OCI-LY1 (cell line): ENCODE results near the gene S100A12.

Source experiments
- CTCF ChIP-seq: fragments of 200-600 bp; sonication (generic), shearing (Covaris generic); IDR thresholded peaks from 2 replicates; pipeline ENCODE4 v1.5.1; 2017; ENCODE audit warnings: mild to moderate bottlenecking, antibody characterized with exemption, low read length, moderate library complexity, mixed read lengths
- EZH2 ChIP-seq: fragments of 200-600 bp; sonication (generic), shearing (Covaris generic); IDR thresholded peaks from 2 replicates; pipeline ENCODE4 v1.8.0; 2017; ENCODE audit warnings: borderline replicate concordance, mixed run types, mild to moderate bottlenecking, antibody characterized with exemption, low read length, moderate library complexity, mixed read lengths

- TF ChIP-seq CTCF (no peak), EZH2 (no peak)
These were observed 21.0 kb upstream of the S100A12 start for GRCh38 chr1:153396461-153396860.
